GM23338 (cell line): ENCODE measurements around the gene POMT2. TPM values are rescaled to one million over a fixed set of nuclear protein-coding genes. Genes with fewer than 3 reads are reported as not detected.

ENCODE experiments used
- ATAC-seq: fragments of 200-7000 bp; cut with Tn5 transposase; 3 replicates; pipeline ENCODE4 v1.9.1; 2020
- DNase-seq: peaks from one replicate; pipeline ENCODE4 v3.0.0-alpha.2; 2015; ENCODE audit warnings: low spot score
- H2AFZ ChIP-seq: fragments of 200-600 bp; sonication (generic); 2 replicates; pipeline ENCODE4 v1.8.0; 2016; ENCODE audit warnings: antibody characterized with exemption, mild to moderate bottlenecking, moderate library complexity
- H3F3A ChIP-seq: fragments of 200-600 bp; sonication (generic); replicated peaks from 2 replicates; pipeline ENCODE4 v1.8.0; 2017; ENCODE audit warnings: antibody characterized with exemption, mixed run types, low read depth
- H3K27ac ChIP-seq: fragments of 200-600 bp; sonication (generic); 2 replicates; pipeline ENCODE4 v1.6.1; 2016; ENCODE audit warnings: low read depth
- H3K27me3 ChIP-seq: fragments of 200-600 bp; sonication (generic); 2 replicates; pipeline ENCODE4 v1.8.0; 2016; ENCODE audit warnings: mild to moderate bottlenecking, mixed run types, moderate library complexity; ENCODE audit not compliant: insufficient read depth
- H3K36me3 ChIP-seq: fragments of 200-600 bp; sonication (generic); 2 replicates; pipeline ENCODE4 v1.8.0; 2016; ENCODE audit warnings: mild to moderate bottlenecking; ENCODE audit not compliant: insufficient read depth
- H3K4me1 ChIP-seq: fragments of 200-600 bp; sonication (generic); 2 replicates; pipeline ENCODE4 v1.8.0; 2016; ENCODE audit warnings: mild to moderate bottlenecking, moderate library complexity; ENCODE audit not compliant: insufficient read depth
- H3K4me2 ChIP-seq: fragments of 200-600 bp; sonication (generic); 2 replicates; pipeline ENCODE4 v1.7.1; 2017; ENCODE audit warnings: mixed run types
- H3K4me3 ChIP-seq: fragments of 200-600 bp; sonication (generic); 2 replicates; pipeline ENCODE4 v1.6.1; 2016; ENCODE audit warnings: mixed run types
- H3K79me2 ChIP-seq: fragments of 200-600 bp; sonication (generic); replicated peaks from 2 replicates; pipeline ENCODE4 v1.8.0; 2017; ENCODE audit warnings: mild to moderate bottlenecking; ENCODE audit not compliant: insufficient read depth
- H3K9me2 ChIP-seq: fragments of 200-600 bp; sonication (generic); 2 replicates; pipeline ENCODE4 v1.8.0; 2017; ENCODE audit not compliant: insufficient read depth
- H4K20me1 ChIP-seq: fragments of 200-600 bp; sonication (generic); replicated peaks from 2 replicates; pipeline ENCODE4 v1.8.0; 2017; ENCODE audit warnings: mild to moderate bottlenecking; ENCODE audit not compliant: insufficient read depth
- H3K27ac Mint-ChIP-seq: 2 replicates; pipeline ENCODE4 v1.8.0; 2020; ENCODE audit warnings: inconsistent platforms, mild to moderate bottlenecking, moderate library complexity, mixed read lengths
- H3K27me3 Mint-ChIP-seq: 3 replicates; pipeline ENCODE4 v1.8.0; 2022; ENCODE audit warnings: low read depth, mild to moderate bottlenecking, moderate library complexity, mixed read lengths, inconsistent platforms; ENCODE audit not compliant: insufficient read depth, poor library complexity
- H3K36me3 Mint-ChIP-seq: 3 replicates; pipeline ENCODE4 v1.8.0; 2021; ENCODE audit warnings: low read depth, mild to moderate bottlenecking, inconsistent platforms, moderate library complexity, mixed read lengths
- H3K4me1 Mint-ChIP-seq: 3 replicates; pipeline ENCODE4 v1.8.0; 2020; ENCODE audit warnings: mild to moderate bottlenecking, inconsistent platforms, mixed read lengths
- H3K4me3 Mint-ChIP-seq: 3 replicates; pipeline ENCODE4 v1.8.0; 2021; ENCODE audit warnings: moderate library complexity, mild to moderate bottlenecking, inconsistent platforms, mixed read lengths
- H3K9me3 Mint-ChIP-seq: 3 replicates; pipeline ENCODE4 v1.8.0; 2020; ENCODE audit warnings: moderate library complexity, mild to moderate bottlenecking, inconsistent platforms, mixed read lengths
- CREB1 ChIP-seq: fragments of 250-450 bp; sonication (Bioruptor Pico); IDR thresholded peaks from 2 replicates; pipeline ENCODE4 v1.5.0; 2020; ENCODE audit warnings: low read depth, mild to moderate bottlenecking, moderate library complexity
- EZH2phosphoT487 ChIP-seq: fragments of 200-600 bp; sonication (generic); IDR thresholded peaks from one replicate; pipeline ENCODE4 v1.8.1; 2018; ENCODE audit warnings: antibody characterized with exemption; ENCODE audit not compliant: unreplicated experiment
- JUNB ChIP-seq: IDR thresholded peaks from one replicate; pipeline ENCODE4 v1.6.1; 2016; ENCODE audit warnings: antibody characterized with exemption; ENCODE audit not compliant: unreplicated experiment
- STAT1 ChIP-seq: IDR thresholded peaks from one replicate; pipeline ENCODE4 v1.6.1; 2016; ENCODE audit warnings: antibody characterized with exemption; ENCODE audit not compliant: unreplicated experiment
- ZNF331 ChIP-seq: fragments of 250-450 bp; sonication (Bioruptor Pico); IDR thresholded peaks from 2 replicates; pipeline ENCODE4 v1.5.0; 2020; ENCODE audit warnings: low read depth, mild to moderate bottlenecking, moderate library complexity
- polyA plus RNA-seq: library from polyadenylated mRNA; unstranded; fragments of >200 nt; fragmentation: Nextera tagmentation; extraction: Ambion mirVana; gene quantifications from 2 replicates; pipeline ENCODE4 v1.2.1, GENCODE V29; 2016
- total RNA-seq: library from RNA; depleted of rRNA; stranded (reverse); fragments of >200 nt; shearing (Covaris generic); gene quantifications from 2 replicates; pipeline ENCODE4 v1.2.3, GENCODE V29; 2014
- TF ChIP-seq, protein P1 (sequence below), 2 experiments: fragments of 200-600 bp in 1 of 2; sonication (generic) in 1 of 2; conservative IDR thresholded peaks; 2 replicates each; pipeline versions ENCODE4 v1.5.1 to v1.6.1; 2016 to 2017; ENCODE audit warnings: antibody characterized with exemption in 2 of 2, low read depth in 2 of 2, mild to moderate bottlenecking in 2 of 2, moderate library complexity in 1 of 2
- TF ChIP-seq, protein P2 (sequence below): IDR thresholded peaks from 2 replicates; pipeline ENCODE4 v1.6.1; 2016; ENCODE audit warnings: antibody characterized with exemption
- TF ChIP-seq, protein P3 (sequence below): fragments of 250-450 bp; sonication (Bioruptor Pico); IDR thresholded peaks from 2 replicates; pipeline ENCODE4 v1.5.0; 2020; ENCODE audit warnings: mild to moderate bottlenecking, moderate library complexity
- TF ChIP-seq, protein P4 (sequence below): IDR thresholded peaks from one replicate; pipeline ENCODE4 v1.6.1; 2018; ENCODE audit warnings: antibody characterized with exemption; ENCODE audit not compliant: unreplicated experiment

Gene POMT2
- total and polyA plus RNA-seq, 2 experiments from 2014 or later: 24.3 to 29.9 TPM

DNA sequence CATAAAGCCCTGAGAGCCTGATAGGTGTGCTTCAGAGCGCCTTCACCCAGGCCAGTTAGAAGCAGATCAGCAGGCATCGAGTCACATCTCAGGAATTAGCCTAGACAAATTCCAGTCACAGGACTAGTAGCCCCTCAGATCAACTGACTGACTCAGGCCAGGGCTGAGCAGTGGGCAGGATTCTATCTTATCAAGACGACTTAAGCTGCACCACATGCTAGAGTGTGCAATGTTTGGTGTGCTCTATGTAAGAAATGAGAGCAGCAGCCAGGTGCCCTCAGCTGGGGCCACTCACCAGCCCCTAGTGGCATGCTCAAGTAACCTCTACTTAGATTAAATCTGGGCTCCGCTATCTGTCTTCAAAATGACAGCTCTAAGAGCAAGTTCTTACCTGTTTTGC lies 30.0 kb downstream of the POMT2 start:
- H3K36me3 Mint-ChIP-seq: peaks cover 11% of the 10 kb centered on the region
- Histone ChIP-seq H3K27ac (no peak overlapping the region), H3K27me3 (no peaks in the 10 kb centered on the region), H3K4me1 (no peaks in the 10 kb centered on the region), H3K9me2 (no peaks in the 10 kb centered on the region), H2AFZ (no peak overlapping the region), H3F3A (no peaks in the 10 kb centered on the region), H4K20me1 (no peaks in the 10 kb centered on the region), H3K4me2 (no peak overlapping the region), H3K79me2 (no peaks in the 10 kb centered on the region), H3K36me3 (peaks cover 10% of the 10 kb centered on the region), H3K4me3 (no peak overlapping the region)
- no peak overlapping the region for H3K4me3 Mint-ChIP-seq
- H3K4me1 Mint-ChIP-seq: peaks cover 9% of the 10 kb centered on the region
- ATAC-seq (peak; percentile 83), DNase-seq (peak; percentile 53)
- H3K27me3 Mint-ChIP-seq: no peaks in the 10 kb centered on the region
- TF ChIP-seq, protein P1, sequence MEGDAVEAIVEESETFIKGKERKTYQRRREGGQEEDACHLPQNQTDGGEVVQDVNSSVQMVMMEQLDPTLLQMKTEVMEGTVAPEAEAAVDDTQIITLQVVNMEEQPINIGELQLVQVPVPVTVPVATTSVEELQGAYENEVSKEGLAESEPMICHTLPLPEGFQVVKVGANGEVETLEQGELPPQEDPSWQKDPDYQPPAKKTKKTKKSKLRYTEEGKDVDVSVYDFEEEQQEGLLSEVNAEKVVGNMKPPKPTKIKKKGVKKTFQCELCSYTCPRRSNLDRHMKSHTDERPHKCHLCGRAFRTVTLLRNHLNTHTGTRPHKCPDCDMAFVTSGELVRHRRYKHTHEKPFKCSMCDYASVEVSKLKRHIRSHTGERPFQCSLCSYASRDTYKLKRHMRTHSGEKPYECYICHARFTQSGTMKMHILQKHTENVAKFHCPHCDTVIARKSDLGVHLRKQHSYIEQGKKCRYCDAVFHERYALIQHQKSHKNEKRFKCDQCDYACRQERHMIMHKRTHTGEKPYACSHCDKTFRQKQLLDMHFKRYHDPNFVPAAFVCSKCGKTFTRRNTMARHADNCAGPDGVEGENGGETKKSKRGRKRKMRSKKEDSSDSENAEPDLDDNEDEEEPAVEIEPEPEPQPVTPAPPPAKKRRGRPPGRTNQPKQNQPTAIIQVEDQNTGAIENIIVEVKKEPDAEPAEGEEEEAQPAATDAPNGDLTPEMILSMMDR (conservative IDR thresholded peaks at IDR 0.05; ENCODE audit: low read depth in 2 of 2): peak; percentile 17 to 46; a peak in 3 of 4 replicates
- no peak for TF ChIP-seq JUNB
- H3K9me3 Mint-ChIP-seq: no peaks in the 10 kb centered on the region
- no peak overlapping the region for H3K27ac Mint-ChIP-seq

DNA sequence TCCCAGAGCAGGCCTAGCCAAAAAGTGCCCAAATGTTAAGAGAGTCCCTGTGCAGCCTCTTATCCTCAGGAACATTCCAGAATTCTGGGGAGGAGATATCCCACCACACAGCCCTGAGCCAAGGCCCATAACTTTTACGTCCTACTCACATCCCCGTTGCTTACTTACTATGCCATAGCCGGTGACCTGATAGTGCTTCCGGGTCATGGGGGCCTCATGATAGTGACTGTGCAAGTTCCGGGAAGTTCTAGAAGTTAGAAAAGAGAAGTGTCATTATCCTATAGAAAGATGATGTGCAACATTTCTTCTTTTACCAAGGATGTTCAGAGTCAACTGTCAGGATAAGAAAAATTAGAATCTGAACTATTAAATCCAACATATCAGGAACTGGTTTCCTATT lies 34.1 kb downstream of the POMT2 start:
- TF ChIP-seq EZH2phosphoT487: no peak
- TF ChIP-seq, protein P2, sequence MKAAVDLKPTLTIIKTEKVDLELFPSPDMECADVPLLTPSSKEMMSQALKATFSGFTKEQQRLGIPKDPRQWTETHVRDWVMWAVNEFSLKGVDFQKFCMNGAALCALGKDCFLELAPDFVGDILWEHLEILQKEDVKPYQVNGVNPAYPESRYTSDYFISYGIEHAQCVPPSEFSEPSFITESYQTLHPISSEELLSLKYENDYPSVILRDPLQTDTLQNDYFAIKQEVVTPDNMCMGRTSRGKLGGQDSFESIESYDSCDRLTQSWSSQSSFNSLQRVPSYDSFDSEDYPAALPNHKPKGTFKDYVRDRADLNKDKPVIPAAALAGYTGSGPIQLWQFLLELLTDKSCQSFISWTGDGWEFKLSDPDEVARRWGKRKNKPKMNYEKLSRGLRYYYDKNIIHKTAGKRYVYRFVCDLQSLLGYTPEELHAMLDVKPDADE: no peak
- TF ChIP-seq, protein P3, sequence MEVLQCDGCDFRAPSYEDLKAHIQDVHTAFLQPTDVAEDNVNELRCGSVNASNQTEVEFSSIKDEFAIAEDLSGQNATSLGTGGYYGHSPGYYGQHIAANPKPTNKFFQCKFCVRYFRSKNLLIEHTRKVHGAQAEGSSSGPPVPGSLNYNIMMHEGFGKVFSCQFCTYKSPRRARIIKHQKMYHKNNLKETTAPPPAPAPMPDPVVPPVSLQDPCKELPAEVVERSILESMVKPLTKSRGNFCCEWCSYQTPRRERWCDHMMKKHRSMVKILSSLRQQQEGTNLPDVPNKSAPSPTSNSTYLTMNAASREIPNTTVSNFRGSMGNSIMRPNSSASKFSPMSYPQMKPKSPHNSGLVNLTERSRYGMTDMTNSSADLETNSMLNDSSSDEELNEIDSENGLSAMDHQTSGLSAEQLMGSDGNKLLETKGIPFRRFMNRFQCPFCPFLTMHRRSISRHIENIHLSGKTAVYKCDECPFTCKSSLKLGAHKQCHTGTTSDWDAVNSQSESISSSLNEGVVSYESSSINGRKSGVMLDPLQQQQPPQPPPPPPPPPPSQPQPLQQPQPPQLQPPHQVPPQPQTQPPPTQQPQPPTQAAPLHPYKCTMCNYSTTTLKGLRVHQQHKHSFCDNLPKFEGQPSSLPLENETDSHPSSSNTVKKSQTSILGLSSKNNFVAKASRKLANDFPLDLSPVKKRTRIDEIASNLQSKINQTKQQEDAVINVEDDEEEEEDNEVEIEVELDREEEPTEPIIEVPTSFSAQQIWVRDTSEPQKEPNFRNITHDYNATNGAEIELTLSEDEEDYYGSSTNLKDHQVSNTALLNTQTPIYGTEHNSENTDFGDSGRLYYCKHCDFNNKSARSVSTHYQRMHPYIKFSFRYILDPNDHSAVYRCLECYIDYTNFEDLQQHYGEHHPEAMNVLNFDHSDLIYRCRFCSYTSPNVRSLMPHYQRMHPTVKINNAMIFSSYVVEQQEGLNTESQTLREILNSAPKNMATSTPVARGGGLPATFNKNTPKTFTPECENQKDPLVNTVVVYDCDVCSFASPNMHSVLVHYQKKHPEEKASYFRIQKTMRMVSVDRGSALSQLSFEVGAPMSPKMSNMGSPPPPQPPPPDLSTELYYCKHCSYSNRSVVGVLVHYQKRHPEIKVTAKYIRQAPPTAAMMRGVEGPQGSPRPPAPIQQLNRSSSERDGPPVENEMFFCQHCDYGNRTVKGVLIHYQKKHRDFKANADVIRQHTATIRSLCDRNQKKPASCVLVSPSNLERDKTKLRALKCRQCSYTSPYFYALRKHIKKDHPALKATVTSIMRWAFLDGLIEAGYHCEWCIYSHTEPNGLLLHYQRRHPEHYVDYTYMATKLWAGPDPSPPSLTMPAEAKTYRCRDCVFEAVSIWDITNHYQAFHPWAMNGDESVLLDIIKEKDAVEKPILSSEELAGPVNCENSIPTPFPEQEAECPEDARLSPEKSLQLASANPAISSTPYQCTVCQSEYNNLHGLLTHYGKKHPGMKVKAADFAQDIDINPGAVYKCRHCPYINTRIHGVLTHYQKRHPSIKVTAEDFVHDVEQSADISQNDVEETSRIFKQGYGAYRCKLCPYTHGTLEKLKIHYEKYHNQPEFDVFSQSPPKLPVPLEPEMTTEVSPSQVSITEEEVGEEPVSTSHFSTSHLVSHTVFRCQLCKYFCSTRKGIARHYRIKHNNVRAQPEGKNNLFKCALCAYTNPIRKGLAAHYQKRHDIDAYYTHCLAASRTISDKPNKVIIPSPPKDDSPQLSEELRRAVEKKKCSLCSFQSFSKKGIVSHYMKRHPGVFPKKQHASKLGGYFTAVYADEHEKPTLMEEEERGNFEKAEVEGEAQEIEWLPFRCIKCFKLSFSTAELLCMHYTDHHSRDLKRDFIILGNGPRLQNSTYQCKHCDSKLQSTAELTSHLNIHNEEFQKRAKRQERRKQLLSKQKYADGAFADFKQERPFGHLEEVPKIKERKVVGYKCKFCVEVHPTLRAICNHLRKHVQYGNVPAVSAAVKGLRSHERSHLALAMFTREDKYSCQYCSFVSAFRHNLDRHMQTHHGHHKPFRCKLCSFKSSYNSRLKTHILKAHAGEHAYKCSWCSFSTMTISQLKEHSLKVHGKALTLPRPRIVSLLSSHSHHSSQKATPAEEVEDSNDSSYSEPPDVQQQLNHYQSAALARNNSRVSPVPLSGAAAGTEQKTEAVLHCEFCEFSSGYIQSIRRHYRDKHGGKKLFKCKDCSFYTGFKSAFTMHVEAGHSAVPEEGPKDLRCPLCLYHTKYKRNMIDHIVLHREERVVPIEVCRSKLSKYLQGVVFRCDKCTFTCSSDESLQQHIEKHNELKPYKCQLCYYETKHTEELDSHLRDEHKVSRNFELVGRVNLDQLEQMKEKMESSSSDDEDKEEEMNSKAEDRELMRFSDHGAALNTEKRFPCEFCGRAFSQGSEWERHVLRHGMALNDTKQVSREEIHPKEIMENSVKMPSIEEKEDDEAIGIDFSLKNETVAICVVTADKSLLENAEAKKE (CRISPR knock-in tag): no peak
- no peak for TF ChIP-seq CREB1
- TF ChIP-seq, protein P4, sequence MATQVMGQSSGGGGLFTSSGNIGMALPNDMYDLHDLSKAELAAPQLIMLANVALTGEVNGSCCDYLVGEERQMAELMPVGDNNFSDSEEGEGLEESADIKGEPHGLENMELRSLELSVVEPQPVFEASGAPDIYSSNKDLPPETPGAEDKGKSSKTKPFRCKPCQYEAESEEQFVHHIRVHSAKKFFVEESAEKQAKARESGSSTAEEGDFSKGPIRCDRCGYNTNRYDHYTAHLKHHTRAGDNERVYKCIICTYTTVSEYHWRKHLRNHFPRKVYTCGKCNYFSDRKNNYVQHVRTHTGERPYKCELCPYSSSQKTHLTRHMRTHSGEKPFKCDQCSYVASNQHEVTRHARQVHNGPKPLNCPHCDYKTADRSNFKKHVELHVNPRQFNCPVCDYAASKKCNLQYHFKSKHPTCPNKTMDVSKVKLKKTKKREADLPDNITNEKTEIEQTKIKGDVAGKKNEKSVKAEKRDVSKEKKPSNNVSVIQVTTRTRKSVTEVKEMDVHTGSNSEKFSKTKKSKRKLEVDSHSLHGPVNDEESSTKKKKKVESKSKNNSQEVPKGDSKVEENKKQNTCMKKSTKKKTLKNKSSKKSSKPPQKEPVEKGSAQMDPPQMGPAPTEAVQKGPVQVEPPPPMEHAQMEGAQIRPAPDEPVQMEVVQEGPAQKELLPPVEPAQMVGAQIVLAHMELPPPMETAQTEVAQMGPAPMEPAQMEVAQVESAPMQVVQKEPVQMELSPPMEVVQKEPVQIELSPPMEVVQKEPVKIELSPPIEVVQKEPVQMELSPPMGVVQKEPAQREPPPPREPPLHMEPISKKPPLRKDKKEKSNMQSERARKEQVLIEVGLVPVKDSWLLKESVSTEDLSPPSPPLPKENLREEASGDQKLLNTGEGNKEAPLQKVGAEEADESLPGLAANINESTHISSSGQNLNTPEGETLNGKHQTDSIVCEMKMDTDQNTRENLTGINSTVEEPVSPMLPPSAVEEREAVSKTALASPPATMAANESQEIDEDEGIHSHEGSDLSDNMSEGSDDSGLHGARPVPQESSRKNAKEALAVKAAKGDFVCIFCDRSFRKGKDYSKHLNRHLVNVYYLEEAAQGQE: no peak
- no peak for TF ChIP-seq JUNB
- no peak for TF ChIP-seq STAT1
- no peak for TF ChIP-seq ZNF331 (CRISPR knock-in tag)
- Histone ChIP-seq H4K20me1 (no peaks in the 10 kb centered on the region; the same call in 1 of the 2 replicates), H3F3A (no peaks in the 10 kb centered on the region), H3K36me3 (peaks cover 17% of the 10 kb centered on the region), H3K27me3 (no peaks in the 10 kb centered on the region), H3K4me3 (no peak overlapping the region), H3K27ac (no peak overlapping the region), H3K4me1 (no peaks in the 10 kb centered on the region), H2AFZ (no peak overlapping the region), H3K9me2 (no peaks in the 10 kb centered on the region), H3K79me2 (no peaks in the 10 kb centered on the region), H3K4me2 (no peak overlapping the region)
- DNase-seq (no peak), ATAC-seq (no peak)
- Mint-ChIP-seq H3K36me3 (peaks cover 30% of the 10 kb centered on the region), H3K4me1 (no peaks in the 10 kb centered on the region), H3K27ac (no peak overlapping the region), H3K9me3 (no peaks in the 10 kb centered on the region), H3K27me3 (no peaks in the 10 kb centered on the region), H3K4me3 (no peak overlapping the region)
